ENCODE data around the gene TPSG1.

Gene TPSG1

DNA sequence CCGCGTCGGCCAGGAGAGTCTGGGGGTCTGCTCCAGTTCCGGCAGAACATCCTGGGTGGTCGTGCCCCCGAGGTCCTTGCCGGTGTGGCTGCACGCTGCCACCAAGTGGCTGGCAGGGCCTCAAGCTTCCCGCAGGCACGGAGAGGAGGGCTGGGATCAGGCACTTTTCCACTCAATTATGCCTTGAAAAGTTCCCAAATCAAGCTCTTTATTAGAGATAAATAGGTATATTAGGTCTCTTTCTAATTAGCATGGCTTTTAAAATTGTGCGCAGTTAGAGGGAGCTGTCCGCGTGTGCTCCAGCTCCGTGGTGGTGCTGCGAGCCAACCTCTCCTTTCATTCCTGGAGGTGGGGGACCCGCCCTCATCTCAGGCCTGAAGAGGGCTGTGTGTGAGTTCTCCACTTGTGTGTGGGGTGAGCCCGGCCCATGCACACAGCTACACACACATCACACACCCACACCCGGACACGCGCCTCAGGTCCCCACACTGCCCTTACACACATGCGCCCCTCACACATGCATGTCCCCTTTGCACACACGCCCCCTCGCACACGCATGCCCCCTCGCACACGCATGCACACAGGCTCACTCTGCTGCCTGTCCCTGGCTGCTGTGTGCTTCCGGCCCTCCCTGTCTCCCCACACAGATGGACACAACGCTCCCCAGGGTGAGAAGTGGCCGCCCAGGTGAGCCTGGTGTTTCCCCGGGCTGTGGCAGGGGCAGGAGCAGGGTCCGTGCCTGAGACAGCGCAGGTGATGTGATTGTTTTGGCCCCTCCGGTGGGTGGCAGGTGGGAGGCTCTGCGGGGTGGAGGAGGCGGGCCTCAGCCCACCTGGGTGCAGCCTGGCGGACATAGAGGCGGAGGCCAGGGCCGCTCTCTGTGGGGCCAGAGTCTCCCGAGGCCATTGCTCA lies 43.4 kb downstream of the TPSG1 start:
- H3K79me1 ChIP-seq (ENCODE audit: low read length), result peaks cover 2% of the 10 kb centered on the region
- no peak overlapping the region for H4K91ac ChIP-seq (ENCODE audit: low read depth, low read length)
- no peak for DNase-seq
- H2BK120ac ChIP-seq (ENCODE audit: insufficient read depth, low read length, poor library complexity), result no peak overlapping the region
- no CpG with 5 or more reads among the region's 39 CpGs for WGBS (ENCODE audit: extremely low coverage, insufficient coverage, insufficient read length)
- H3K4me1 ChIP-seq (ENCODE audit: control insufficient read depth in 1 of 2, insufficient read depth in 2 of 2, low read length in 2 of 2), result peaks cover 5 to 10% of the 10 kb centered on the region in 2 experiments
- H3K79me2 ChIP-seq (ENCODE audit: control insufficient read depth, insufficient read depth, low read length, poor library complexity), result no peaks in the 10 kb centered on the region
- H3K4ac ChIP-seq (ENCODE audit: low read depth, low read length), result no peak overlapping the region
- no peak overlapping the region for H3K18ac ChIP-seq (ENCODE audit: low read length)
- H3K27me3 ChIP-seq (ENCODE audit: insufficient read depth, low read length), result no peaks in the 10 kb centered on the region
- no peak overlapping the region for H3K14ac ChIP-seq (ENCODE audit: low read length)
- H2BK5ac ChIP-seq (ENCODE audit: low read depth, low read length, poor library complexity), result no peak overlapping the region
- no peak overlapping the region for H3K9ac ChIP-seq (ENCODE audit: low read length)
- no peak overlapping the region for H3K23ac ChIP-seq (ENCODE audit: low read length)
- no peaks in the 10 kb centered on the region for H3K36me3 ChIP-seq (ENCODE audit: control insufficient read depth in 1 of 2, insufficient read depth in 2 of 2, low read length in 2 of 2)
- no peak overlapping the region for H2AK5ac ChIP-seq (ENCODE audit: low read length)
- H4K12ac ChIP-seq (ENCODE audit: low read depth, low read length), result no peak overlapping the region
- no peaks in the 10 kb centered on the region for H3K9me3 ChIP-seq (ENCODE audit: insufficient read depth, low read depth, low read length)
- no peak overlapping the region for H3K4me2 ChIP-seq (ENCODE audit: low read length)
- H3K4me3 ChIP-seq (ENCODE audit: low read depth, low read length), result peak overlapping the region; percentile 47
- H2BK12ac ChIP-seq (ENCODE audit: low read length), result no peak overlapping the region
- no peak overlapping the region for H3K27ac ChIP-seq (ENCODE audit: low read depth, low read length)
- H2AFZ ChIP-seq (ENCODE audit: insufficient read depth, low read length, poor library complexity), result no peak overlapping the region
- H4K8ac ChIP-seq (ENCODE audit: low read depth, low read length), result no peak overlapping the region

DNA sequence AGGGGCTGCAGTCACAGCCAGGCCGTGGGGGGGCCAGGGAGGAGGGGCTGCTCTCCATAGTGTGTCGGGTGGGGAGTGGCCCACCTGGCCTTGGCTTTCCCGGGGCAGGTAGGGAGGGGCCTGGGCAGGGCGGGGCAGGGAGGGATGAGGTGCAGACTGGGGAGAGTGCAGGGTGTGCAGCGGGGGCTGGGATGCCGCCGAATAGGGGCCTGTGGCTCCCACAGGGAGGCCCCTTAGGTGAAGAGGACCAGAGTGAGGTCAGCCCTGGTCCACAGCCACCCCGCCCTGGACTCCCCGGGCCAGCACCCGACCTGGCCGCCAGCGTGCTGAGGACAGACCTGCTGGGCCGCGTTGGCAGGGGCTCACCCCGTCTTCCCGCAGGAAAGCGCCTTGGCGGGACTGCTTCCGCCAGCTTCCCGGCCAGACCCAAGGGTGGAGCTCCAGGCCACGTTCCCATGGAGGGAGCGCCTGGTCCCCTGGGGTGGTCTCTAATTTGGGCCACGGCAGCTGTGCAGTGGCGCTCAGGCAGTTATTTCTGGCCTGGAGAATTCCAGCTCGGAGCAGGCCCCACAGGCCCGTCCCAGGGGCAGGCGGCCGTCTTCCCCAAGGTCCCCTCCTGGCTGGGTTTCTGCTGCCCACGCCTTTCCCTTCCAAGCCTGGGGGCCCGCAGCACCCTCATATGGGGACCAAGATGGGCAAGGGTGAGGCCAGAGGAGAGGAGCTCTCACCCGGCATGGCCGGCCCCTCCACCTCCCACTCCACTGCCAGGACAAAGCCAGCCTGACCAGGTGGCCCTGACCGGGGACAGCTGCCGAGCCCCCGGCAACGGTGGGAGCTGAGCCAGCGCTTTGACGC lies 44.3 kb downstream of the TPSG1 start:
- Histone ChIP-seq H3K18ac (ENCODE audit: low read length) (no peak overlapping the region), H4K8ac (ENCODE audit: low read depth, low read length) (no peak overlapping the region), H3K79me1 (ENCODE audit: low read length) (peaks cover 2% of the 10 kb centered on the region), H2BK5ac (ENCODE audit: low read depth, low read length, poor library complexity) (no peak overlapping the region), H3K4me1 (ENCODE audit: control insufficient read depth in 1 of 2, insufficient read depth in 2 of 2, low read length in 2 of 2) (peaks cover 5 to 10% of the 10 kb centered on the region in 2 experiments), H2AK5ac (ENCODE audit: low read length) (no peak overlapping the region), H2BK12ac (ENCODE audit: low read length) (no peak overlapping the region), H3K4me3 (ENCODE audit: low read depth, low read length) (no peak overlapping the region), H3K27ac (ENCODE audit: low read depth, low read length) (no peak overlapping the region), H3K9me3 (ENCODE audit: insufficient read depth, low read depth, low read length) (no peaks in the 10 kb centered on the region), H3K9ac (ENCODE audit: low read length) (no peak overlapping the region), H3K79me2 (ENCODE audit: control insufficient read depth, insufficient read depth, low read length, poor library complexity) (no peaks in the 10 kb centered on the region), H3K4ac (ENCODE audit: low read depth, low read length) (no peak overlapping the region), H3K23ac (ENCODE audit: low read length) (no peak overlapping the region), H3K4me2 (ENCODE audit: low read length) (no peak overlapping the region), H3K36me3 (ENCODE audit: control insufficient read depth in 1 of 2, insufficient read depth in 2 of 2, low read length in 2 of 2) (no peaks in the 10 kb centered on the region), H3K14ac (ENCODE audit: low read length) (no peak overlapping the region), H2AFZ (ENCODE audit: insufficient read depth, low read length, poor library complexity) (no peak overlapping the region), H2BK120ac (ENCODE audit: insufficient read depth, low read length, poor library complexity) (no peak overlapping the region), H3K27me3 (ENCODE audit: insufficient read depth, low read length) (no peaks in the 10 kb centered on the region), H4K12ac (ENCODE audit: low read depth, low read length) (no peak overlapping the region), H4K91ac (ENCODE audit: low read depth, low read length) (no peak overlapping the region)
- no CpG with 5 or more reads among the region's 38 CpGs for WGBS (ENCODE audit: extremely low coverage, insufficient coverage, insufficient read length)
- no peak for DNase-seq

- Histone ChIP-seq H2AK5ac (ENCODE audit: low read length) (no peak overlapping the region), H4K91ac (ENCODE audit: low read depth, low read length) (no peak overlapping the region), H3K79me2 (ENCODE audit: control insufficient read depth, insufficient read depth, low read length, poor library complexity) (no peaks in the 10 kb centered on the region), H4K12ac (ENCODE audit: low read depth, low read length) (no peak overlapping the region), H4K8ac (ENCODE audit: low read depth, low read length) (no peak overlapping the region), H2BK12ac (ENCODE audit: low read length) (no peak overlapping the region), H3K23ac (ENCODE audit: low read length) (no peak overlapping the region), H3K4me3 (ENCODE audit: low read depth, low read length) (no peak overlapping the region), H3K14ac (ENCODE audit: low read length) (no peak overlapping the region), H3K36me3 (ENCODE audit: control insufficient read depth in 1 of 2, insufficient read depth in 2 of 2, low read length in 2 of 2) (no peaks in the 10 kb centered on the region), H3K18ac (ENCODE audit: low read length) (no peak overlapping the region), H2BK5ac (ENCODE audit: low read depth, low read length, poor library complexity) (no peak overlapping the region), H3K27ac (ENCODE audit: low read depth, low read length) (no peak overlapping the region), H3K9ac (ENCODE audit: low read length) (no peak overlapping the region), H3K27me3 (ENCODE audit: insufficient read depth, low read length) (no peaks in the 10 kb centered on the region), H3K4me1 (ENCODE audit: control insufficient read depth in 1 of 2, insufficient read depth in 2 of 2, low read length in 2 of 2) (peaks cover 5 to 10% of the 10 kb centered on the region in 2 experiments), H2BK120ac (ENCODE audit: insufficient read depth, low read length, poor library complexity) (no peak overlapping the region), H3K79me1 (ENCODE audit: low read length) (peaks cover 2% of the 10 kb centered on the region), H3K9me3 (ENCODE audit: insufficient read depth, low read depth, low read length) (peaks cover 2% of the 10 kb centered on the region), H2AFZ (ENCODE audit: insufficient read depth, low read length, poor library complexity) (no peak overlapping the region), H3K4ac (ENCODE audit: low read depth, low read length) (no peak overlapping the region), H3K4me2 (ENCODE audit: low read length) (no peak overlapping the region)
- DNase-seq, result no peak
- WGBS (ENCODE audit: extremely low coverage, insufficient coverage, insufficient read length), result no CpG with 5 or more reads among the region's 21 CpGs
Measured at GRCh38 chr16:1178295-1178910, 46.7 kb downstream of the TPSG1 start.

DNA sequence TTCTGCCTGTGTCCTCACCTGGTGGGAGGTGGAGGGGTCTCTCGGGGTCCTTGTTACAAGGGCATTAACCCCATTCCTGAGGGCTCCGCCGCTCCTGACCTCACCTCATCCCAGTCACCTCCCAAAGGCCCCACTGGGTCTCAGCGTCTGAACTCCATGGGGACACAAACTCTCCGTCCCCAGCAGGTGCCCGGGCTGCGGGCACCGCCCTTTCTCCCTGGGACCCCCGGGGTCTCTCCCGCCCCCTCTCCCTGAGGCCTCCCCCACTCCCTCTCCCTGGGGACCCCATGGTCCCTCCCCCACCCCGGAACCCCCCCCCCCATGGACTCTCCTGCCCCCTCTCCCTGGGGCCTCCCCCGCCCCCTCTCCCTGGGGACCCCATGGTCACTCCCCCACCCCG lies 47.3 kb downstream of the TPSG1 start:
- Histone ChIP-seq H2BK5ac (ENCODE audit: low read depth, low read length, poor library complexity) (no peak overlapping the region), H2BK12ac (ENCODE audit: low read length) (no peak overlapping the region), H3K27me3 (ENCODE audit: insufficient read depth, low read length) (no peaks in the 10 kb centered on the region), H4K8ac (ENCODE audit: low read depth, low read length) (no peak overlapping the region), H2AK5ac (ENCODE audit: low read length) (no peak overlapping the region), H3K79me2 (ENCODE audit: control insufficient read depth, insufficient read depth, low read length, poor library complexity) (no peaks in the 10 kb centered on the region), H3K27ac (ENCODE audit: low read depth, low read length) (no peak overlapping the region), H3K4ac (ENCODE audit: low read depth, low read length) (no peak overlapping the region), H3K36me3 (ENCODE audit: control insufficient read depth in 1 of 2, insufficient read depth in 2 of 2, low read length in 2 of 2) (no peaks in the 10 kb centered on the region), H3K14ac (ENCODE audit: low read length) (no peak overlapping the region), H3K79me1 (ENCODE audit: low read length) (peaks cover 2% of the 10 kb centered on the region), H2AFZ (ENCODE audit: insufficient read depth, low read length, poor library complexity) (no peak overlapping the region), H3K4me3 (ENCODE audit: low read depth, low read length) (no peak overlapping the region), H3K4me1 (ENCODE audit: control insufficient read depth in 1 of 2, insufficient read depth in 2 of 2, low read length in 2 of 2) (peaks cover 5 to 10% of the 10 kb centered on the region in 2 experiments), H3K9me3 (ENCODE audit: insufficient read depth, low read depth, low read length) (peaks cover 2% of the 10 kb centered on the region), H3K18ac (ENCODE audit: low read length) (no peak overlapping the region), H4K12ac (ENCODE audit: low read depth, low read length) (no peak overlapping the region), H4K91ac (ENCODE audit: low read depth, low read length) (no peak overlapping the region), H2BK120ac (ENCODE audit: insufficient read depth, low read length, poor library complexity) (no peak overlapping the region), H3K23ac (ENCODE audit: low read length) (no peak overlapping the region), H3K9ac (ENCODE audit: low read length) (no peak overlapping the region), H3K4me2 (ENCODE audit: low read length) (no peak overlapping the region)
- DNase-seq, result no peak
- WGBS (ENCODE audit: extremely low coverage, insufficient coverage, insufficient read length), result no CpG with 5 or more reads among the region's 13 CpGs
